Stimulated activated CD8-positive, alpha-beta memory T cell treated with anti-CD3 and anti-CD28 coated beads, Interleukin-15, amount 100 ng/mL, for 48 hours (primary cell): ENCODE measurements around the gene PORCN.

Source experiments
- DNase-seq, 2 donors: peaks; one replicate each; pipeline ENCODE4 v3.0.0-alpha.2; 2020; ENCODE audit warnings: low read depth in 2 of 2

Gene PORCN

DNA sequence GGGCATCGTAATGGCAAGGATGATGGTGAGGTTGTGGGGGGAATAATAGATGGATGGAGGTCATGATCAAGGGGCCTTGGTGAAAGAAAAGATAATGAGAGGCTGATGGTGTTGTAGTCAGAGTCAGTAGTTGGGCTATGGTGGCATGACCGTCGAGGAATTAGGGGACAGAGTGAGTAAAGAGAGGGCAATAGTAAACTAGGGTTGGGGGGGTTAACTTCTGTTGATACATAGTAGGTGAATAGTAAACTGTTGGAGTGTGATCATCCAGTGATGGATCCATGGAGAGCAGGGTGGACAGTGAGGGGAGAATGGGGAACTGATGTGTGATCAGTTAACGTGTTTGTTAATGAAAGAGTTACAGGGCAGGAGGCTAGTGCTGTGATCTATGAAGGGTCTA is 31.9 kb upstream of the PORCN start:
- no peak for DNase-seq

DNA sequence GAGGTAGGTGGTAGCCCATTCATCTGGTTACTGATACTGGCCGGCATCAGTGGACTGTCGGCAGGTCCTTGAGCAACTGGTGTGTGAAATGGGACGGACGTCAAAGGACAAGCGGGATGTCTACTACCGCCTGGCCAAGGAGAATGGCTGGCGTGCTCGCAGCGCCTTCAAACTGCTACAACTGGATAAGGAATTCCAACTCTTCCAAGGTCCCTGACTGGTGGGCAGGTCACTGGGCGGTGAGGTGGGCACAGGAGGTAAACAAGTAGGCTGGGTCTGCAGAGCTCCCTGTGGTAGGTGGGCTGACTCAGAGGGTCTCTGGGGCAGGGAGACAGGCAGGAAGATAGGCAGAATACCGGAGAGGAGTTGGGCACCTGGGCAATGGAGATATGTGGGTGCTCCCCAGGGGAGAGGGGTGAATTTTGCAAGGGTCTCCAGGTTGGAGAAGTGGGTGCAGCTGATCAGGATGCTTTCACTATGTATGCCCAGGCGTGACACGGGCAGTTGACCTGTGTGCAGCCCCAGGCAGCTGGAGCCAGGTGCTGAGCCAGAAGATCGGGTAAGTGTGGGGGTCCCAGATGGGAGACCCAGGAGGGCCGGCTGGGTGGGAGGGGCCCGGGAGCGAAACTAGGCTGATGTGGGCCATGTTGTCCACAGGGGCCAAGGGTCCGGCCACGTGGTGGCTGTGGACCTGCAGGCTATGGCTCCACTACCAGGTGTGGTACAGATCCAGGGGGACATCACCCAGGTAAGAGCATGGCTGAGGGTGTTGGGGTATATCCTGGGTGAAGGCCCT is 30.6 kb upstream of the PORCN start:
- no peak for DNase-seq

DNA sequence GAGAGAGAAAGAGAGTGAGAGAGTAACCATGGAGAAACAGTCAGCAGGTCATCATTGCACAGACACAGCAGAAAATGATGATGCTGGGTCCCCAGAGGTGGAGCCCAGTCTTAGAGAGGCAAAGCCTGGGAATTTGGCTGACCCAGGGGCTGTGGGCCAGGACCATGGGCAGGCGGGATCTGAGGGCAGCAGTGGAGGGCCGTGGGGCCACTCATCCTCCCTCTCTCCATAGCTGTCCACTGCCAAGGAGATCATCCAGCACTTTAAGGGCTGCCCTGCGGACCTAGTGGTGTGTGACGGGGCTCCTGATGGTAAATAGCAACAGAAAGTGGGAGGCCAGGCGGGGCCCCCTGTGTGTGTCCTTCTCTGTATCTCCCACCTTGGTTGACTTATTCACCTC is 30.0 kb upstream of the PORCN start:
- DNase-seq, result no peak

DNA sequence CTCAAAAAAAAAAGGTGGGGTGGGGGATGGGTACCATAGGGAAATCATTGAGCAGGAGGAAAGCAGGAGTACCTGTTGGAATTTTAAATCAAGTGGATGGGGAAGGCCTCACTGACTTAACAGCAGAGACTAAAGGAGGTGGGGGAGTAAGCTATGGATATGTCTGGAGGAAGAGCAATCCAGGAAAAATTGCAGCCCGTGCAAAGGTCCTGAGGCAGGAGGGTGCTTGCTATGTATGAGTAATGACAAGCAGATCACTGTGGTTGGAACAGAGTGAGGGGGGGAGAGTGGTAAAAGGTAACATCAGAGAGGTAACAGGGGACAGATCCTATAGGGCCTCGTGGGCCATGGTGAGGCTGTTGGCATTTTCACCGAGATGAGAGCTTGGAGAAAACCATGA is 28.6 kb upstream of the PORCN start:
- no peak for DNase-seq

DNA sequence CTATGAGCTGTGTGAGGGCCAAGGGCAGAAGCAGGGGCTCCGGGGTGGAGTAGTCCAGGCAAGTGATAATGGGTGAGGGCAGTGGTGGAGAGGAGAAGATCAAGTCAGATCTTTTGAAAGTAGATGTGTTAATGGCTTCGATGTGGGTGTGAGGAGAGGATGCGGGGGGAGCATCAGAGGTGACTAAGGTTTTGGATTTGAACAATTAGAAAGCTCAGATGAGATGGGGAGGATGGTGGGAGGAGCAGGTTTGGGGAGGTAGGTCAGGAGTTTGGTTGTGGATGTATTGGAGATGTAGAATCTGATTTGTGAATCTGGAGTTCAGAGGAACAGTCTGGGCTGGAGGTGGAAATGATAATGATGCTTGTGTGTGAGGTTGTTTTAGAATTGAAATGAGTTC is 28.2 kb upstream of the PORCN start:
- no peak for DNase-seq

DNA sequence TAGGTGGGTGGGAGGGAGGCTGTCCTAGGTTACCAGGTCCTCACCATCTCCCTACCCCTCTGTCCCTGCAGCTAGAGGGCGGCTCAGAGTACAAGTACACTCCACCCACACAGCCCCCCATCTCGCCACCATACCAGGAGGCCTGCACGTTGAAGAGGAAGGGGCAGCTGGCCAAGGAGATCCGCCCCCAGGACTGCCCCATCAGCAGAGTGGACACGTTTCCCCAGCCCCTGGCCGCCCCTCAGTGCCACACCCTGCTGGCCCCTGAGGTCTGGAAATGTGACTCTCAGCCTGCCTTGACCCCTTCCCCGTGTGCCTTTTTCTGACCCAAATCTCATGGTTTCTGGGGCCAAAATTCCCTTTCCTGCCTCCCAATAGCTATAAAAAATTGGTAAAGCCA is 26.3 kb upstream of the PORCN start:
- DNase-seq, result no peak

DNA sequence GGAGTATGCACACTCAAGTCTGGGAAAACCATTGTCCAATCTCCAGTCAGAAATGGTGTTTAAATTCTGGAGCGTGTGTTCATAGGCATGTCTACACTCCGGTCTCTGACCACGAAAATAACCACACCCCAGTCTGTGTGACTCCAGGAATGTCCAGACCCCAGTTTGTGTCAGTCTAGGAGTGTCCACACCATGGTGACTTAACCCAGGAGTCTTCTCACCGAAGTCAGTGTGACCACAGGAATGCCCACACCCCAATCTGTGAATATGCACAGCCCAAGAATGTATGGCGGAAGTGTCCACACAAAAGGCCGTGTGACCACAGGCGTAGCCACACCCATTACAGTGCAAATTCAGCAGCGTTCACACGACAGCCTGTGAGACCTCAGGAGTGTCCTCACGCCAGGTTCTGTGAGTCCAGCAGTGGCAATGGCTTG is 21.4 kb upstream of the PORCN start:
- DNase-seq, result no peak

DNA sequence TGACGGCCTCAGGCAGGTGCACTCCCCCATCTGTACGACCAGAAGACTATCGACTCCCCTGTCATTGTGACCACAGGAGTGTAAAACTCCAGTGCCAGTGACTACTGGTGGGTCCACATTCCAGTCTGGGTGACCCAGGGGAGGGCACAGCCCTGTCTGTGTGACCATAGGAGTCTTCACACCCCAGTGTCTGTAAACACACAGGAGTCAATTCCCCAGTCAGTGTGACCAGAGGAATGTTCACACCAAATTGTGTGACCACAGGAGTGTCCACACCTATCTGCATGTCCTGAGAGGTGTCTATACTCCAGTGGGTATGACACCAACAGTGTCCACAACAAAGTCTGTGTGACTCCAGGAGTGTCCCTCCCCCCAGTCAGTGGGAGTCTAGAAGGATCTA is 20.8 kb upstream of the PORCN start:
- DNase-seq, result no peak

DNA sequence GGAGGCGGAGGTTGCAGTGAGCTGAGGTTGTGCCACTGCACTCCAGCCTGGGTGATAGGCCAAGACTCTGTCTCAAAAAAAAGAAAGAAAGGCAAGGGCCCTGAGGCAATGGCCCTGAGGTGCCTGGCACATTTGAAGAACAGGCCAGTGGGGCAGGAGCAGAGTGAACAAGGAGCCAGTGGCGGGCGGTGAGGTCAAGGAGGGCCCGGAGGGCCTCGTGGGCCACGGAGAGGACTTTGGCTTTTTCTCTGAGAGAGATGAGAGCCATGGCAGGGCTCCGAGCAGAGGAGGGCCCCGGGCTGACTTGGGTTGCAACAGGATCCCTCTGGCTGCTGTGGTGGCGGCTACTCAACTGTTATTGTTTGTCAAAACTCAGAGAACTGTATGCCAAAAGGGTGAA is 19.5 kb upstream of the PORCN start:
- DNase-seq, result no peak

DNA sequence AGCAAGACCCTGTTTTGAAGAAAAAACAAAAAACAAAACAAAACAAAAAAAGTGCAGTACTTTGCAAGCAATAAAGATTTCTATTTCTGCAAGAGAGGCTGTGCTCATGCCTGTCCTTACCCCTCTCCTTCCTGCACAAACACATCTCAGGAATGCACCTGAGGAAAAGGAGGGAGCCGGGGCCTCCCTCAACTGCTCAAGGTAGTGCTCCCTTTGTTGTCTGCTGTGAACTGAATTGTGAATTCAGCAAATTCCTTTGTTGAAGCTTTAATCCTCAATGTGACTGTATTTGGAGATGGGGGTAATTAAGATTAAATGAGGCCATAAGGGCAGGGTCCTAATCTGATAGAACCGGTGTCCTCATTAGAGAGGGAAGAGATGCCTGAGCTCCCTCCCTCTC is 18.9 kb upstream of the PORCN start:
- DNase-seq, result no peak

DNA sequence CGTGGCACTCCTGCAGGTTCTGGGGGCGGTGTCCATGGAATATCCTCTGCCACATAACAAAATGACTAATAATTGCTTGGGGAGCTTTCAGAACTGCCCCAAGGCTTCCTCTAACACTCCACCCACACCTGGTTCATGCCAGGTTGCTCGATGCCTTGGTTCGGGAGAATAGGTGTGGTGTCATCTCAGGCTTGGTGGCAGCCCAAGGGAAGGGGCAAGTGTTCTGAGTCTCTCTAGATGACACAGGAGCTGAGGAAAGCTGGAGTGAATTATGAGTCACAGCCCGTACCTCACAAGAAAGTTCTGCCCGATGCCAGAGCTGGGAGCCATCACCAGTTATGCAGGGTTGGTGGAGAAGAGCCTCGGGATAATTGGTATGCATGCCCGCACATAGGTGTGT is 18.1 kb upstream of the PORCN start:
- no peak for DNase-seq

DNA sequence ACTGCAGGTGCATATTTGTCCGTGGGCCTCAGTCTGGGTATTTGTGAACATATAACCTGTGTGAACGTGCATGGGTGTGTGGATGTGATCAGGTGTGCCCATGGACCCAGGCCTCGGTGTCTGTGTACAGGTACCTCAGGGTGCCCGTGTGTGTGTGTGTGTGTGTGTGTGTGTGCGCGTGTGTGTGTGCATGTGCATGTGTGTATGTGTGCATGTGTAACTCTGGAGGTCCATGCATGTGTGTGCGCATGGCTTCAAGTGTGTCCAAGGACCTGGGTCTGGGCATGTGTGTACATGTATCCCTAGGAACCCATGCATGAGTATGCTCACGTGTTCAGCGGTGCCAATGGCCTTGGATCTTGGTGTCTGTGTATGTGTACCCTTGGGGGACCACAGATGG is 17.0 kb upstream of the PORCN start:
- DNase-seq, result no peak

DNA sequence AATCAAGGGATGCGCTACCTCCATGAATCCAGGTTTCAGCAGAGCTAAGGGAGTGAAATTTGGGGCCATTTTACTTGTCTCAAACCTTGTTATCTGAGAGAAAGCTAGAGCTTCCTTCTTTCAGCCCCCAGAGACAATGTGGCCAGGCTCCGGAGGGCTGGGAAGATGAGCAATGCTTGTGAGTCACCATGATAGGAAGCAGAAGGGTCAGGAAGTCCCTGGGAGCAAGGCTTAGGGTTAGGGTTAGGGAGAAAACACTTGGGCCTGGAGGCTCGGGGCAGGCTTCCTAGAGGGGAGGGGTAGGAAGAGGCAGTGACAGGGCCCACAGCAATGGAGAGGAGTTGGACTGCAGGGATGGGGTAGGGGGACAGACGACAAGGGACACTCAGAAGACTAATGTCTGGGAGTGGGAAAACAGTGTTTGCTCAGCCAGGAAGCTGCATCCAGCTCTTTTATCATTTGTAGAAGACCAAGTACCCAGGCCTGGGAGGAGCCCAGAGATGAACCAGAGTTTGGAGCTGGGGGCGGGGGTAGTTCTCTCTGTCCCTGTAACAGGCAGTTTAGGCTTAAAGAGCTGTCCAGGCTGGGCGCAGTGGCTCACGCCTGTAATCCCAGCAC is 16.4 kb upstream of the PORCN start:
- no peak for DNase-seq

DNA sequence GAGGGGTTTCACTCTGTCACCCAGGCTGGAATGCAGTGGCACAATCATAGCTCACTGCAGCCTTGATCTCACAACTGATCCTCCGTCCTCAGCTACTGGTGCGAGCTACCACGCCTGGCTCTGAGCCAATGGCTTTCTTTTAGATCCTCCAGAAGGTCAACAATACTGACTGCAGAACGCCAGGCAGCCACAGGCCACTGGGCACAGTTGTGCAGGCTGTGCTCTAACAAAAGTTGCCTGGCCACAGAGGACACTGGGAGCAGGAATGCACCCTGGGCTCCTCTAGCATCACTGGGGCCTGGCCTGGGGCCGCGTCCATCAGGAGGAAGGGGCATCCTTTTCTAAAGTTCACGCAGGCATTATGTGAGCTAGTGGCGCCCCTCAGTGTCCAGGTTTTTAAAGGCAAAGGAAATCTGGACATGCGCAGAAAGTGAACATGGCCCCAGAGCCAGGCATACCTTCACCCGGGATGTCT is 14.9 kb upstream of the PORCN start:
- no peak for DNase-seq

DNA sequence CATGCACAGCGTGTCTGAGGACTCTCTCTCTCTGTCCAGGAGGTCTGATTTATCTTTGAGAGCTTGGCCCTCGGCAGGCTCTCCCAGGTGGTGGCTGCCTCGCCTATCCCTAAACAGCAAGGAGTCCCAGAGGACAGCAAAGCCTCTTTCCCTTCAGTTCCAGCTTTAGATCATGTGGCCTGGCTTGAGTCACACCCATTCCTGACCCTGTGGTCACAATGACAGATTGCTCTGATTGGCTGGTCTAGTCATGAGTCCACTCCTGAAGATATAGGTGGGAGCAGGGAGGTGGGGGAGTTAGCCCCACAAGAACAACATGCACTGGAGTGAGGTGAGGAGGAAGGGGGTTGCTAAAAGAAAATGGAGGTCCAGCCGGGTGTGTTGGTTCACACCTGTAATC is 12.1 kb upstream of the PORCN start:
- DNase-seq, result no peak

DNA sequence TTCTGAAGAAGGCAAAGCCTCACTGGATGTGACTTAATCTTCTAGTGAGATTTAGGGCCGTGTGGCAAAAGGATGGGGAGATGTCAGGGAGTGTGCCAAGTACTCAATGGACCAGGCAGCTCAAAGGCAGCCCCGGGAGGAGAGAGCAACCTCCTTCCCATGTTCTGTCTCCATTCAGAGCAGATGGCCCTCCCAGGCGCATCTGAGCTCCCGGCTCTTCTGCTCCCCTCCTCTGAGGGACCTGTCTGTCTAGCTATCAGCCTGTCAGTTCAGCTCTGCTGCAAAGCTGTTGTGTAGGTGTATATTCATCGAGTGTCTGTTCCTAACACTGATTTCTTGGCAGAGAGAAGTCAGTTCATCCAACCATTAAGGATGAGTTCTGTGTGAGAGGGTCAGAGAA is 10.9 kb upstream of the PORCN start:
- no peak for DNase-seq

DNA sequence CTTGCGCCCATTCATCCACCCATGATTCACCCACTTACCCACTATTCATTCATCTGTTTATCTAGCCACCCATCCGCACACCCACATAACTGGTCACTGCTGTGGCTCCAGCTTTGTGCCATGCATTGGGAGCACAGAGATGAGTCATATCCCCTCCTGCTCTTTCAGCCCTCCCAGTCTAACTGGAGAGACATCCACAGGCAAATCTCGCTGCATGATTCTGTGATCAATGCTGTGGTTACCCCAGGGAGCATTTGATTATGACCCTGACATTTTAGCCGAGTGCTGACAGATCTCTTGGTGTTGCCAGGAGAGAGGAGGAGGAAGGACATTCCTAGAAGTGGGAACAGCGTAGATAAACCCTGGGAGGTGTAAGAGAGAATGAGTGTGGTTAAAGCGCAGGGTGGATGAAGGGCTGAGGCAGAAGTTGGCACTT is 10.4 kb upstream of the PORCN start:
- no peak for DNase-seq

DNA sequence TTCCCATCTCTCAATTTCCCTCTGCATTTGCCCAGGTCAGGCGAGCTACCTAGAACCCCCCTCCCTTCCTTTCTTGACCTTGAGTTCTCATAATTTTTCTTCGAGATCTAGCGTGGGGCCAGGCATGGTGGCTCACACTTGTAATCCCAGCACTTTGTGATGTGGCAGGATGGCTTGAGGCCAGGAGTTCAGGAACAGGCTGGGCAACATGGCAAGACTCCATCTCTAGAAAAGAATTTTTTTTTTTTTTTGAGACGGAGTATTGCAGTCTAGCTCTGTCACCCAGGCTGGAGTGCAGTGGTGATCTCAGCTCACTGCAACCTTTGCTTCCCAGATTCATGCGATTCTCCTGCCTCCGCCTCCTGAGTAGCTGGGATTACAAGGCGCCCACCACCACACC is 4.5 kb upstream of the PORCN start:
- no peak for DNase-seq

DNA sequence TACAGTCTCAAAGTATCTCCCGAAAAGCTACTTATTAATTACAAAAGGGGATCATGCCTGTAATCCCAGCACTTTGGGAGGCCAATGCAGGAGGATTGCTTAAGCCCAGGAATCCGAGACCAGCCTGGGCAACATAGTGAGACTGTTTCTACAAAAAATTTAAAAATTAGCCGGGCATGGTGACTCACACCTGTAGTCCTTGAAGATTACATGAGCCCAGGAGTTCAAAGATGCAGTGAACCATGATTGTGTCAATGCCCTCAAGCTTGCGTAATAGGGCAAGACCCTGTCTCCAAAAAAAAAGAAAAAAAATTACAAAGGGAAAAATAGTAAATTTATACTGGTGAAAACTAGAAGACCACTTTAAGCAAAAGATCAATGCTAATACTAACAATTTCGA is 3.3 kb upstream of the PORCN start:
- DNase-seq, result no peak

DNA sequence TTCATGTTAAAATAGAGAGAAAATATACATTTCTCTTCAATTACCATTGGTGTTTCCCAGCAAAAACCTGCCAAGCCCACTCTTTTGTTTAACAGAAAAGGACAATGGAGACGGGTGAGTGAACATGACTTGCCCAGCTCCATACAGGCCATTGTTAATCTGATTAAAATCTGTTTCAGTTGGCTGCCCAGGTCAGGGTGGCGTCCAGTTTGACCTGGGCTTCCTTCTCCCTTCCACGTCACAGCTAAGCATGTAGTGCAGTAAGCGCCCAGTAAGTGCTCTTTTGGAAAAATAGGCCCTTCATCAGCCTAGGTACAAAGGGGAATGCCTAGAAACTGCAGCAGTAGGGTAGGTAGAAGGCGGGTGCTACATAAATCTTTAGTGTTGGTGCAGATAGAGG is 1.5 kb upstream of the PORCN start:
- DNase-seq, result no peak

DNA sequence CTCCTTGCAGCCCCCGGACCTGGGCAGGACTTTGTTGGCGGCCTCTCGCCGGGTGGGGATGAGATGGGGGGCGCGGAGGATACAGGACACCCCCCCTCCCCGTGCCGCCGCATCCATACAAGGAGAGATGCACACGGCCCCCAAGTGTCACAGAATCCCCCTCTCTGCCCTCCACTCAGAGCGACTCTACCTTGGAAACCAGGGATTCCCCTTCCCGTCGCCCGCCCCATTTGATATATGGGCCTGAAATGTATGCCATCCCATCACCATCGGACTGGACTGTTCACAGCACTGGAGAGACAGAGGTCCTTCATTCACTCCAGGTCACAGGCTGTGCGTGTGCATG is 426 bp downstream of the PORCN start:
- no peak for DNase-seq

DNA sequence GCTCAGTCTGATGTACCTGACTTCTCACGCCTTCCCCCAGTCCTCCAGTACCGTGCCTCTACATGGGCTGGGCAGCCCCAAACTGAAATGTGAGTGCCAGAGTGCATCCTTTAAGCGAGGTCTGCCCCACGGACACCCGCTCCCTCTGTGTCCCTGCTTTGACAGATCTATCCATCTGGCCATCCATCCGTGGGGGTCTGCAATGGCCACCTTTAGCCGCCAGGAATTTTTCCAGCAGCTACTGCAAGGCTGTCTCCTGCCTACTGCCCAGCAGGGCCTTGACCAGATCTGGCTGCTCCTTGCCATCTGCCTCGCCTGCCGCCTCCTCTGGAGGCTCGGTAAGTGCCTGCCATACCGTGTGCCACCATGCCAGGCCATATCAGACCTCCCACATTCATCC is 827 bp downstream of the PORCN start:
- no peak for DNase-seq

DNA sequence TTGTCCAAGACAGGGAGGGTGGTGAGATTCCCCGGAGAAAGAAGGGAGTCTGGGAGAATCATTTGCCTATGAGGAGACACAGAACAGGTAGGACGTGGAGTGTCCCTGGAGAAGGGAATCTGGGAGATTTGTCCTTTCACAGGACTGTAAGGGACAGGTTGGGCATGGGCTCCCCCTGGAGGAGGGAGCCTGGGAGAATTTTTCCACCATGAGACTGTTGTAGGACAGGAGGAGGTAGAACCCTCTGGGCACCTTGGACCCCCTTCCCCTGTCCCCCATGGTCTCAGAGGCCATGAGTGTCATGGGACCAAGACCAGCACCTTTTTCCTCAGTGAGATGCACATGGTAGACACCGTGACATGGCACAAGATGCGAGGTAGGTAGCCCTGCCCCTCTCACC is 2.8 kb downstream of the PORCN start:
- no peak for DNase-seq
